GM20000 (cell line): ENCODE data around the gene SNX17.

ENCODE experiments used
- DNase-seq: peaks from one replicate; pipeline ENCODE4 v3.0.0; 2012; ENCODE audit warnings: low spot score
- CTCF ChIP-seq: IDR thresholded peaks from 2 replicates; pipeline ENCODE4 v1.5.1; 2012; ENCODE audit warnings: mild to moderate bottlenecking, control low read depth; ENCODE audit errors: extremely low read depth, missing control alignments

SNX17 gene

GRCh38 chr2:27370026-27370815, at the start of gene SNX17, which contains the start of gene EIF2B4:
TSS of gene SNX17 (plus strand) at chr2:27370616. CDS start at chr2:27370744, 128 bp downstream.
TSS of gene EIF2B4 (minus strand) at chr2:27370338. CDS start at chr2:27370314, 24 bp downstream.
- TF ChIP-seq CTCF: peak; percentile 94

GRCh38 chr2:27320958-27321543, 49.4 kb upstream of the SNX17 start:
- no peak for TF ChIP-seq CTCF
- DNase-seq: no peak

More at GRCh38 chr2:27370026-27370815, at the start of gene SNX17, which contains the start of gene EIF2B4:
- DNase-seq: peak; percentile 97

- TF ChIP-seq CTCF: no peak
- DNase-seq: no peak
Measured at GRCh38 chr2:27322301-27322765, 48.1 kb upstream of the SNX17 start.

- TF ChIP-seq CTCF: no peak
- DNase-seq: peak; percentile 93
Measured at GRCh38 chr2:27322766-27323595, 47.4 kb upstream of the SNX17 start, which contains the start of gene MPV17. TSS of gene MPV17 (minus strand) at chr2:27323097. CDS start at chr2:27322517, 580 bp downstream.

- TF ChIP-seq CTCF: no peak
- no peak for DNase-seq
Measured at GRCh38 chr2:27323596-27324285, 46.7 kb upstream of the SNX17 start.

GRCh38 chr2:27324720-27325119, 45.7 kb upstream of the SNX17 start:
- DNase-seq: no peak
- TF ChIP-seq CTCF: no peak
